LoVo (cell line): ENCODE results near the gene SKAP1.
"Not testable (repeated sequence)": the region's sequence is repeated elsewhere in the genome, so short reads cannot be mapped to it uniquely, and the experiment has no call there.

Source experiments
- DNase-seq: peaks from one replicate; pipeline ENCODE4 v3.0.0-alpha.2; 2016; ENCODE audit warnings: low spot score

Gene SKAP1

DNA sequence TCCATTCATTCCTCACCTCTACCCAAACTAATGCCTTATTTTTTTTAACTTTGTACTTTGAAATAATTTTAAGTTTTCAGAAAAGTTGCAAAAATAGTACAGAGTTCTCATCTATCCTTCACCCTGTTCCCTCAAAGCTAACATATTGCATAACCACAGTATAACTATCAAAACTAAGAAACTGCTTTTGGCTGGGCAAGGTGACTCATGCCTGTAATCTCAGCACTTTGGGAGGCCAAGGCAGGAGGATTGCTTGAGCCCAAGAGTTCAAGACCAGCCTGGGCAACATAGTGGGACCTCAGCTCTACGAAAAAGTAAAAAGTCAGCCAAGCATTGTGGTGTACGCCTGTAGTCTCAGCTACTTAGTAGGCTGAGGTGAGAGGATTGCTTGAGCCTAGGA is 147.7 kb downstream of the SKAP1 start:
- no peak for DNase-seq

DNA sequence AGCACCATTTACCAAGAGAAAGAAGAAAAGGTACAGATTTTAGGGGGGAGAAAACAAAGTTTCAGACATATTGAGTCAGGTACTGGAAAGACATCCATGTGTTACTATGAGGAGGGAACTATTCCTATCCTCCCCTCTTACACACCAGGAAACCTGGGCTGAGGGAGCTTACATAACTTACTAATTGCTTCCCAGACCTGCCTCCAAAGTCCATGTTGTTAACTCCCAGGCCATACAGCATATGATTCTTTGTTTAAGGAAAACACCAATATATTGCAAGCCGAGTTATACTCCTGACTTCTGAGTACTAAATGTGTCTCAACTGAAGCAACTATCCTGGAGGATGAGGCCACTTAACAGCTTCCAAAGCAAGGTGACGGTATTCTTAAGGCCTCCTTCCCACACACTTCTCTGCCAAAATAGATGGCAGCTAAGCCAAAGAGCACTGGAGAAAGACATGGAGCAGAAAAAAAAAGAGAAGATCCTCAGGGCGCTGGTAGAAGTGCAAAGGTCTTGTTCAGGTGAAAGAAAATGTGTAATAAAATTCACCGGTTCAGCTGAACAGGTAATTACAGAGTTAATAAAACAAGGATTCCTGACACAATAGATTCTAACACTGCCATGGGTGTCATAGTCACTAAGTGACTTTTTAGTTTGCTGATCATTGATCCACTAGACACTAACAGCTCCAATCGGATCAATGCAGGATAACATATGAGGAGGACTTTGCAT is 151.1 kb downstream of the SKAP1 start:
- no peak for DNase-seq

DNA sequence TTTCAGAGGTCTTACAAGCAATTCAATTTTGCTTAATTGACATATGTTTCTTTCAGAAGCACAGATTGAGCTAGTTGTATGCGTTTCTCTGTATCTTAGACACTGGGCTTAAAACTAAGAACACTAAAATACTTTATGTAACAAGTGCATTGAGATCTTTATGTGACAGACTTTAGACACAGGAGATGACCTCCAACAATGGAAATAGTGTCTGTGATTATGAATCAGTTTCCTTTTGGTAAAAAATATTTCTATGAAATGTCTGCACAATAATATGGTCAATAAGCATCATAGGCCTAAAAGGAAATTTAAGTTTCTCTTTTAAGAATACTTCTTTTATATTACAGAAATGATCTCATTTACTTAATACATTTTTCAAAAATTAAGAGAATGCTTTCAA is 153.2 kb downstream of the SKAP1 start:
- no peak for DNase-seq

DNA sequence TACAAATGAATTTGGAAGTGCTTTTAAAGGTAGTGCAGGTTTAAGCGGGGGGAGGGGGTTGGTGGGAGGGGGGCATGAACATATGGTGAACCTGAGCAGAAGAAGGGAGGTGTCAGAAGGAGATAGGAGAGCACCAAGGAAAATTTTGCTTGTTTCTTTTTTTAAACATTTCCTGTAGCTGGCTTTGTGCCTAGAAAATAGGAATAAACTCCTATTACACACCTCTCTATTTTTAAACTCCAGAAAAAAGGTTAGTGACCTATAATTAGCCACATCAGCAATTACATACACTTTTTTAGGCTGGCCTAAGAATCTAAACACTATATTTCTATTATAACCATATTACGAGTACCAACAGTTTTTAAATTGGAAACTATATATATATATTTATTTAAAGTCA is 159.1 kb downstream of the SKAP1 start:
- DNase-seq, result no peak

DNA sequence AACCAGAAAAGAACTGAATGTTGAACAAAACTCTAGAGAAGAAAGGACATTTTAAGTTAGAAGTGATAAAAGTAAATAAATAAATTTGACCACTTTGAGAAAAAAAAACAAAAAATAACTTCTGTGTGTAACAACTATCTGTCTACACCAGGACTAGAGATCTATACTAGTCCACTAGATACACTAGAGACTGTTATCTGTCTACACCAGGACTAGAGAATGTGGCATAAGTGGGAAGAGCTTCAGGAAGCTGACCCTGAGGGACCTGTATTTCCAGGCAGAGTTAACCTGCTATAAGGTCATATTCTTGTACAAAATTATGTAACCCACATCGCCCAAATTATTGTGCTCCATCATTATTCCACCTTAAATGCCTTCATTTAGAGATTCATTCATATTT is 160.8 kb downstream of the SKAP1 start:
- no peak for DNase-seq

DNA sequence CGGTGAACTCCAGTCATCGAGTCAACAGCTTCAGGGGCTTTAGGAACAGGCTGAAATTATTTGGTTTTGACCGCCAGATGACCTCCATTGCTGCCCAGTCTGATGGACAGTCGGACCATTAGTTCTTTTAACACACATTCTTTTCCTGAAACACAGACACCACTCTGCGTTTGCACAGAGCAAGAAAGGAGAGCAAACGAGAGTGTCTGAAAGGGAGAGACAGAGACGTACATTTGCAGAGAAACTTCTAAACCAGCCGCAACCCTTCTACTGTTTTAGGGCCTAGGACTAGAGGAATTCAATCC is 166.3 kb downstream of the SKAP1 start:
- DNase-seq, result no peak

DNA sequence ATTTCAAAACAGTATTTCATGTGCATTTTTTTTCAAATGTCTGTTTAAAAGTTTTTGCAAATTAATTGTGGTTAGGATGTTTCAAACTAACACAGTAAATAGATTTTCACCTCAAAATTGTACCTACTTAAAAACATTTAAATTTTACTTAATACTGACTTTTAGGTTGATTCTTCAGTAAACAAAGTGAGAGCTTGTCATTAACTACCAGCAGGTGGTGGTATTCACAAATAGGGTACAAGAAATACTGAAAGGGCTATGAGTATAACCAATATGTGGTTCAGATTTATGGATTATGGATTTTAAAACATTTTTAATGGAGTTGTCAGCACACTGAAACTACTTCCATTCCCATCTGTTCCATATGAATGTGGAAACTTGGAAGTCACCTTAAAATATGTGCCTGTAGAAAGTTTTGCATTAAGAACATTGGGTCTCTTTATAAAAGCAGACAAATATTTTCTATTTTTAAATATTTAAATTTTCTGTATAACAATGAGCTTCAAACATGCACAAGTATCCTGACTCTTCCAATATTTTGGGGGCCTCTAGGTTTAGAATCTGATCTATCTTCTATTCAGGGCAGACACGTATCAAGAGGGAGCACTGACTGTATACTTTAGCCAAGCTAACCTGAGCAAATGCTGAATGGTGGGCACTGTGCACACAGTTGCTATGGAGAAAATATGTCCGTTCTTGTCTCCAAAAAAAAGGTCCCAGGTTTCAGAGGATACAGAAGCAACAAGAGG is 166.9 kb downstream of the SKAP1 start:
- no peak for DNase-seq

DNA sequence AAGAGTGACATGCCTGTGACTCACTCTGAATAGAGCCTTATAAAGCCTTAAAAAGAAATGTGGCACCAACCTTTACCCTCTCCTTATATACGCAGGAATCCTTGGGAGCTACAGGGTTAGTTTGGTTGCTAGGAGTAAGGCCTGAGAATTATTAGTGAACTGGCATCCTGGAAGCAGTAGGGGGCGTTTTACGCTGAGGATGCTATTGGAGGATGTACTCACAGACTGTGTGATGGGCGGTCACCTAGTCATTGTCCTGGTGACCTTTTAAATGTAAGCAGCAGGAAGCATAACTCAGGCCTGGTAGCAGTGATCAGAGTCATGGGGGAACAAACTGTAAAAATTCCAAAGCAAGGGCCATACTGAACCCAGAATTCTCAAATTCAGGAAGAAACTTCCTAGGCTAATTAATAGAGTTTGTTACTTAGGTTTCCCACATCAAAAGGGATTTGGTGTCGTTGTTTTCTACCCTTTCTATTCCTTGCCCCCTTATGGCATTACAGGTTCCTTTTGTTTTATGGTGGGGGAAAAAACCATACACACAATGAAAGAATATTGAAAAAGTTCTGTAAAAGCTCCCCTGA is 168.6 kb downstream of the SKAP1 start:
- DNase-seq, result peak; percentile 52

DNA sequence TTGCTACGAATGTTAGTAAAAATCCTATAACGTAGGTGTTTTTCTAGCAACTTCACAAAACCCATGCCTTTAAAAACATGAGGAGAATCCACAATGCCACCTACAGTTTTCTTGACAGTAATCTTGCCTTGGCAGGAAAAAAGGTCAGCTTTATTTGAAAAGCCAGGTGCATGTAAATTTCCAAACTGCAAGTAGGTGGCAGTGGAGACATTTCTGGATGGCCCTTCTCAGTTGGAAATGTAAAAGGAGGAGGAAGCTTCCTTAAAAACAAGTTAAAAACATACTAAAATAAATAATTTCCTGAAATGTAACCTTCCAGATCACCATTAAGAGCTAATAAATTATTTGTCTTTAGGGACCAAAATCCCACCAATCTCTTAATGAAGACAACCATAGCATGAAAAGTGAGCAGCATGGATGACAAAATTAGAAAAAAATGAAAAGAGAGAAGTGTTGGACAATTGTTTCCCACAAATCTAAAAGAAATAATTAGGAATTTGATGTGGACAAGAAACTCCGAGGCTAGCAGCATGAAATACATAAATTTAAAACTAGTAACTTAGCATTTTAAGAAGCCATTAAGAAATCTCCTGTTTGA is 170.2 kb downstream of the SKAP1 start:
- DNase-seq, result peak; percentile 70

DNA sequence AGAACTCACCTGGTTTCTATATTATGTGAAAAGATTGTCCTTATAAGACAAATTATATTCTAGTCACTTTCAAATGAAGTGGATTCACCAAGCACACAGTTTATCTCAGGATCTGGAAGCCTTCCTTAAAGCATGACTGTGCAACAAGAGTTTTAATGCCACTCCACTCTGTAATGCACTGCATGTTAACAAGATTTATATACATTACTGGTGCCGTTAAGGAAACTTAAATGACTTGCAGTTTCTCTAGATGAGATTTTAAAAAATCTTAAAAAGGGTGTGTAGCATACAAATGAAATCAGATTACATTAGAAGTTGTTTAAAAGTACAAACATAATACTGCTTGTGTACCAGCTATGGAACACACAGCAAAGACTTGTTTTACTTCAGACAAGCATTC is 171.7 kb downstream of the SKAP1 start:
- no peak for DNase-seq

DNA sequence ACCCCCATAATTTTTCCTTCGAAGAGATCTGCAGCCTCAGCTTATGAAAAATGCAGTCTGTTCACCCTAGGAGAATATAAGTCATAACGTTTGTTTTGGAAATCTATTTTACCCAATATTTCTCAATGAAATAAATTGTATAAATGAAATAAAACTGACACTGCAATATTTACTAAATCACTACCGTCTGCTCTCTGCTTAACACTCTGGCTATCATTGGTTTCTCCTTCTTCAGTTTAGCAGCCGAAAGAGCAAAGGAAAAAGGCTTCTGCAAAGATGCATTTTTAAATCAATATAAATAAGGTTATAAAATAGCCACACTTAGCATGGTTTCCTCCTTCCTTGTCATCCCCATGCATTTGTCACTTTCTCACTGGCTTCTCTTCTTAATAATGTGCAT is 174.3 kb downstream of the SKAP1 start:
- DNase-seq, result no peak

DNA sequence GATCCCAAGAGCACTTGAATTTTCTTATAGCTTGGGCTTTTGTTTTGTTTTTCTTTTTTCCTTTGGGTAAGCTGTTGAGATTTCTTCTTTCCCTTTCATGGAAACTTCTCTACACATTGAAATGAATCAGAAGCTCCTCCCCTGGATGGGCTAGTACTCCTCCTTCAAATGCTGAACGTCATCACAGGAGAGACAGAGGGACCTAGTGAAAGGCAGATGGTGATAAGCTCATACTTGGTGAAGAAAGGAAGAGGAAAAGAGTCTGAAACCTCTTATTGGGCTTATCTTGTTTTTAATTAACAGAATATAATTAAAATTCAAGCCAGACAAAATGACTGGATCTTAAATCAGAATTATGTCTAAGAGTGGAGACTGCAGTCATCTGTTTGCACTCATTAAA is 175.1 kb downstream of the SKAP1 start:
- DNase-seq, result no peak

DNA sequence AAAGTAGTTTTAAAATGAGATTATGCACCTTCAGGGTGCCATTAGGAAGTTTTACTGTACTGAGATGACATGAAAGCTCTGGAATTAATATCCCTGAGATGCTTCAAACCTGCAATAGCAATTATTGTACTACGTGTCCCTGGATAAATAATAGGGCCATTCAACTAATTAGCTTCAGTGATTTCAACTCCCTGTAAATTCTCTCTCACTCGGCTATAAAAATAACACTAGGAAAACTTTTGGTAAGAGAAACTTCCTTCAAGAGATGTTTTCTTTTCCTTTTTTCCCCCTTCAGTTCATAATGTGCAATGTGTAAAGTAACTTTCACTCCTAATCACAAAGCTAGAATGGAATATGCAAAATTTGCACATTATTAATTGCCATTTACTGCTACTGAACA is 176.0 kb downstream of the SKAP1 start:
- DNase-seq, result no peak

DNA sequence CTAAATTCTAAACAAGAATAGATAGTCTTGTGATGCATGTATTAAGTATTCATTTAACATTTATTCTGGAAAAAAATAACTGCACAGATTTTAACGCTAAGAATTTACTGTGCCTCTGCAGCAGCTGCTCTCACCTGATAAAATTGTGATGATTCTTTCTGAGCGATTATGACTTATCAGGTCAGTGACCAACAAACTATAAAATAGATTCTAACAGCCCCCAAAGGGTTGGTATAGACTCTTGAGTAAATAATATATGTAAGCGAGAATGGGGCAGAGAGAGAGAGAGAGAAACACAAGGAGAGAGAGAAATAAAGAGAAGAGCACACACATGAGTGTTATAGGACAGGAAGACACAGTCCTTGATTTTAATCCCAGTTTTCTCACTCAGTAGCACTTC is 178.1 kb downstream of the SKAP1 start:
- no peak for DNase-seq

DNA sequence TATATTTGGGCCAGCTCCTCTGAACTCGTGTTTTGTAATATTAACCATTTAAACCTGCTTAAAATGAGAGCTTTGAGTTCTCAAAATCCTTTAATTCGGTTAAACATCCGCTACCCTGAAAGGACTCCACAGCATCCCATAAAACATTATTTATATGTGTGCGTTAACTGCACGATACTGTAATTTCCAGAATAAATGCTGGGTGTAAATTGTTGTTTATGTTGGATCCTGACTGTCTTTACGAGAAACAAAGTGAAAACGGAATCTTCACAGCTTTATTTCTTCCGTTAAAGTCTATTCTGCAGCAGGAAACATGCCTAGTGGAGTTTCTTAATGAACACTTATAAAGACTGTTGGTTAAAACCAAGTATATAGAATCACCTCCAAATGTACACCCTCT is 179.1 kb downstream of the SKAP1 start:
- no peak for DNase-seq

DNA sequence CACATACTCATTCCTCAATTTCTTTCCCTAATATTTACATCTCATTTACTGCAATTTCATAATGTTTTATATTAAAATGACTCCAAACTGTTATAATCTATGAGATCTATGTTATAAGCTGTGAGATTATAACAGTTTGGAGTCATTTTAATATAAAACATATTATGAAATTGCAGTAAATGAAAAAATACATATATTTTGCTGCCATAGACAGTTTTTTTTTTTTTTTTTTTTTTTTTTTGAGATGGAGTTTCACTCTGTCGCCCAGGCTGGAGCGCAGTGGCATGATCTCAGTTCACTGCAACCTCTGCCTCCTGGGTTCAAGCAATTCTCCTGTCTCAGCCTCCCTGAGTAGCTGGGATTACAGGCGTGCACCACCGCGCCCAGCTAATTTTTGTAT is 180.0 kb downstream of the SKAP1 start:
- DNase-seq, result not testable (repeated sequence)

DNA sequence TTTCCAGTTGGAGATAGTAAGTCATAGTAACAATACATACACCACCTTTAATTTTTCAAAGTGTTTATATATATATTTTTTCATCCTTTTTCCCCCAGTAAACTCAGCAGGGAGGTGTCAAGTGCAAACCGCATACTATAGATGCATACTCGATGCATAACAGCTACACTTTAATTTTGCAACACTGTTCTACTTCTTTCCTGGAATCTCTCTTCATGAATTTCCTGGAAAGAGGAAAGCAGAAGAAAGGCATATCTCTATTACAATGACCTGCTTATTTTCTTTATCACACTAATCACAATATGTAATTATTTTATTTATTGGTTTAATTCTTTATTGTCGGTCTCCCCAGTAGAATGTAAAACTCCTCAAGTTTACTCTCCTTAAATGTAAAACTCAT is 182.4 kb downstream of the SKAP1 start:
- DNase-seq, result no peak

DNA sequence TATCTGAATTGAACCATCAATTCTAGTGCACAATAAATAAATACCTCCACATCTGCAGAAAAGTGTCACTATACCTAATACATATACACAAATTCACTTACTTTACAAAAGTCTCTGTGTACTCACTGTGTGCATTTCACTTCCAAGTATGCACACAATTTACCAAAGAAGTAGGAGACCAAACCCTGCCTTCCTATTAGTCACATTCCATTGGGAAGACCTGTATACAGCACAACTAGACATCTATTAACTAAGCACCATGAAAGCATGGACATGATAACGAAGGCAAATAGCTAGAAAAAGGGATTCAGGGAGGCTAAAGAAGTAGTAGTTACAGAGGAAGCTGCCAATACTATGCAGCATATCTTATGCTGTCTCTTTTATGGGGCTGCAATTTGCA is 183.0 kb downstream of the SKAP1 start:
- no peak for DNase-seq

DNA sequence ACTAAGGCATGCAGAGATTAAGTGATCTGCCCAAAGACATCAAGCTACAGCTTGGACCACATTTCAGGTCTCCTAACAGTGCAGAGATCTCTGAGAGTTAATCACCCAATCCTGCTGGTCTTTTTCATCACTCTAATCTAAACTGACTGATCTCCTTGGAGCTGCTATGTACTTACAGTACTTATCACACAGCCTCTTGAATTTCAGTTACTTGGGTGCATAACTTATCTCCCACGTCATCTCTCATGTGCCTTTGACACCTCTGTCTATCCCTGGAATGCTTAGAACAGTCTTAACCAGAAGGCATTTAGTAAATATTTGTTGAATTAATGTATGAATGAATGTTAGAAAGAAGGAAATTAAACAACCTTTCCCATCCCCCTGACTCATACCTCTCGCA is 183.4 kb downstream of the SKAP1 start:
- DNase-seq, result peak; percentile 47

DNA sequence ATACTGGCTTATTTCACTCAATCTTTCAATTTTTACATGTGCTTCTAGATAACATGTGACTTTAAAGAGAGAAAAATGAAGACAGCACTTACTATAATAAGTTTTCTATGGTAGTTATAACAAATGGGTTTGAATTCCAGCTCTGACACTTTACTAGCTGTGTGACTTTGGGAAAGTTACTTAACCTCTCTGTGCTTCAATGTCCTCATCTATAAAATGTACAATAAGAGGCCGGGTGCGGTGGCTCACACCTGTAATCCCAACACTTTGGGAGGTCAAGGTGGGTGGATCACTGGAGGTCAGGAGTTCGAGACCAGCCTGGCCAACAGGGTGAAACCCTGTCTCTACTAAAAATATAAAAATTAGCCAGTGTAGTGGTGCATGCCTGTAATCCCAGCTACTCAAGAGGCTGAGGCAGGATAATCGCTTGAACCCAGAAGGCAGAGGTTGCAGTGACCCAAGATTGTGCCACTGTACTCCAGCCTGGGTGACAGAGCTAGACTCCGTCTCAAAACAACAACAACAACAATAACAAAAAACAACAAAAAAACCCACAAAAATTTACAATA is 184.5 kb downstream of the SKAP1 start:
- DNase-seq, result not testable (repeated sequence)

DNA sequence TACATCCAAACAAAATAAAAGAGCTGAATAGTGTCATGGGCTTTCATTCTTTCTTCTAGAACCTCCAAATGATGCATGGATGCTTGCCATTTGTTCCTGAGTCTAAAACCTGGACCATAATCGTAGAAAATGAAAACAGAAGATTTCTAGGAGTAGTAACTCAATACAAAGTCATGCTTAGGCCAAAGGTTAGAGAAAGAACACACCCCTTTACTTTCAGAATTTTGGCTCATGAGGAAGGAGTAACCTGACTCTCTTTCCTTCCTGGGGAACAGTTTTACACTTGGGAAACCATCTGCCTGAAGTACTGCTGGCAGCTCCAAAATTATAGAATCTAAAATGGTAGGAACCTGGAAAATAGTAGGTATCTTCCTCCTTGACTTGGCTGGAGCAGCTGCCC is 185.2 kb downstream of the SKAP1 start:
- peak; percentile 69 for DNase-seq

DNA sequence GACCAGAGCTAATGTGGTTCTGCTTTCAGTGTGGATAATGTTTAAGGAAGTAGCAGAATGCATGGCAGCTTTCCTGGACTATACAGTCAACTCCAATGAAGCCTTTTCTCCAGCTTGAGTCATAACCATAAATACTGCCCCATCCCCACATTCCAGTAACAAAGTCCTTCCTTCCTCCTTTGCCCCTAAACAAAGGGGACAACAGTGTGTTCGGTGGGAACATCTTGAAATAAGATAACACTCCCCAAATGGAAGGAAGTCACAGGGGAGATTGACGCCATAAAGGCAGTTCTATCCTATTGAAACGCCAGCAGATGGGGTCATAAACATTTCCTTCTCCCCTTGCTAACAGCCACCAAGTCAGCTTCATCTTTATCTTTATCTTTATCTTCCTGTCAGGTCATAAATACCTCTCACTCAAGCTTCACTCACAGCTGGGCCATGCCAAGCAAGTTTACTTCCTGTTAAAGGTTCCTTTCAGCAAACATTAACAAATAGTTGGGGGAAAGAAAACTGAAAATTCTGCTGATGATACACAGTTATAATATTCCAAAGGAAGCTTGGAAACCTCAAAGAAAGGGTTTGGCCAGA is 185.8 kb downstream of the SKAP1 start:
- peak; percentile 89 for DNase-seq
